ENCODE data around the gene EHMT1.
"Not testable (repeated sequence)": the region's sequence is repeated elsewhere in the genome, so short reads cannot be mapped to it uniquely, and the experiment has no call there.

EHMT1 gene

DNA sequence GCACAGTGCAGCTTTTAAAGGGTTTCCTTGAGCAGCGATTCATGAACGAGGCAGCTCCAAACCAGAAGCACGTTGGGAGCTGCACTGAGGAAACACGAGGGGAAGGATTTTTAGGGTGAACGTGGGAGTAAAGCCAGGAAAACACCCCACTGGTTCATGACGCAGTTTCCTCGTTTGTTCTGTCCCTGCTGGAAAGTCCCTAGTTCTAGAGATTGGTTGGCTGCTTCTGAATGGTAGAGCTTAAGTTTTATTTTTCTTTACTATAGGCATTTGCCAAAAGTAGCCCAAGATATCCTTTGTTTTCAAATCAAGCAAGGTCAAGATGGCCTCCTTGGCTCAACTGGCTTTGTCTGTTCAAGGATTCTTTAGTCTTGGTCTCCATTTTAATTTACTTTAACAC is 142.2 kb downstream of the EHMT1 start:
- no peak for DNase-seq (ENCODE audit: low read depth in 2 of 2)

DNA sequence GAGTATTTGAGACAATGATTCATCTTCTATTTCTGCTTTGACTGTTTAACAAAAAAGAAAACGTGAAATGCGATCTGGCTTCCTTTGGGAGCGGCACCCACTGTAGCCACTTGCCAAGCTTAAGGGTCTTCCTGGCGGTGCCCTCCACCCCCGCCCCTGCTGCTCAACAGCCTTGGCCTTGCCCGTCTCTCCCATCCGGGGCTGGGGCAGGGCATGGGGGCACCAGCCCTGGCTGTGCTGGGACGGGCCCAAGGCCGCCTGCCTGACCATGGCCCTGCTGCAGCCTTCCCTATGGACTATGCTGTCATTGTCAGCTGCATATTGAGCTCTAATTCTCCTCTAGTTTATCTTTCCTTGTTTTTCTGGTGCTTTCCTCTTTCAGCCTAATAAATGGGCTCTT is 143.0 kb downstream of the EHMT1 start:
- no peak for DNase-seq (ENCODE audit: low read depth in 2 of 2)

DNA sequence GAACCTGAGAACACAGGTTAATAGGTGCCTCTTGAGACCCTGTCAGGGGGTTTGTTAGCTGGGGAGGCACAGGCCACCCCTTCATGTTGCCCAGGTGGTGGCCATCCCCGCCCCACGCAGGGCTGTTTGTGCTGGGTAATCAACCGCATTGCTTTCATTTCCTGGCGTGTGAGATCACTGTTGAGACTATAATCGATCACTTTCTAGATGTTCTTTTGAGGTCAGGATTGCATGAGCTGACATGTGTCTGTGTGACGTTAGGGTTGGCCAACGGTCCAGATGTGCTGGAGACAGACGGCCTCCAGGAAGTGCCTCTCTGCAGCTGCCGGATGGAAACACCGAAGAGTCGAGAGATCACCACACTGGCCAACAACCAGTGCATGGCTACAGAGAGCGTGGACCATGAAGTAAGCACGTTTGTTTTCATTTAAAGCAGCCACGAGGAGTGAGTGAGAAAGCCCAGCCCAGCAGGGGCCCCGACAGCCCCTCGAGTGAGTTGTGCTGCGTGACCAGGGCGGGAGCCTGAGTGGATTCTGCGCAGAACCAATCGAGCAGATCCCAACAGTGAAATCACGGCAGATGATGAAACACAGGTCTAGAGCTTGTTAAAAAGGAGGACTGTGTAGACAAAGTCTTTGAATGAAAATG is 143.7 kb downstream of the EHMT1 start:
- no peak for DNase-seq (ENCODE audit: low read depth in 2 of 2)

DNA sequence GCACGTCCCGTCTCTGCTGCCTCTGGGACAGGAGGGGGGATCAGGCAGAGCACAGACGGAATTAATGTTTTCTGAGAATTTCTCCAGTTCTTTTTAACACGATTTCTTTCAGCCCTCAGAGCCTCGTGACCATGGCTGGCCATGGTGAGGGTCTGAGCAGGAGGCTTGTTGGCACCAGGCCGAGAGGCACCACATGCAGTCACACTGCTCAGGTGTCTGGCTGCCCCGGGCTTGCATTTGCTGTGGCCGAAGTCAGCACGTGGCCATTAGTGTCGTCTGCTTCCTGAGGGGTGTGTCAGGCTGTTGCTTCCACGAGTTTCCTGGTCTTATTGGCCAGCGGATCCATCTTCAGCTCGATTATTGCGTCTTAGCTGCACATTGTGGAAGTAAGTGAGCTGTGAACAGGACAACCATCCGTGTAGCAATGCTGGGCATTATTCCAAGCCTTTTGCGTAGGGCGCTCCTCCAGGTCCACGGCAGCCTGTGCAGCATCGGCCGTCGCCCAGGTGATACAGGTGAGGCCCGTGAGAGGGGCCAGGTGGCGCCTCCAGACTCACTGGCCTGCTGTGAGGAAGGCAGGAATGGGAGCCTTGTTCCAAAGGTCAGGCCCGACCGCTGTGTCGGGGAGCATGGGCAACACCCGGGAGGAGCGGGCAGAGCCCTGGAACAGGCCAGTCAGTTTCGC is 144.6 kb downstream of the EHMT1 start:
- no peak for DNase-seq (ENCODE audit: low read depth in 2 of 2)

DNA sequence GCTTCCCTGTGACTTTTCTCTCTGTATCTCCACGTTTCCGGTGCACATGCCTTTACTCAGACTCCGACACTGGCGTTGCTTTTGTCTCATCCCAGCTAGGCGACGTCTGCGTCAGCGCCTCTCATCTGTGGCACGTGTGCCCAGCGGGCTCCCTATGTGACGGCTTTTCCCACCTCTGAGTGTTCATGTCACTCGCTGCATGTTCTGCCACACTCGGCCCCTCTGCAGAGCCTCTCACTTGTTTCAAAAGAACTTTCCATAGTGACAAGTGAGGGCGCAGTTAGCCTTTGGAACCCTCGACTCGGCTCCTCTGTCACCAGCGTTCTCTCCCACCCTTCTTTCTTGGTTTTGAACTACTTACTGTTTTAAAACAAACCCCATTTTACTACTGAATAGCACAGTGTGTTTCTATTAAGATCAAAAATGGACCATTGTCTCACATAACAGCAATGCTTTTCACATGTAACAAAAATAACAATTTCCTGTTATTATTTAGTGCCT is 145.4 kb downstream of the EHMT1 start:
- no peak for DNase-seq (ENCODE audit: low read depth in 2 of 2)

DNA sequence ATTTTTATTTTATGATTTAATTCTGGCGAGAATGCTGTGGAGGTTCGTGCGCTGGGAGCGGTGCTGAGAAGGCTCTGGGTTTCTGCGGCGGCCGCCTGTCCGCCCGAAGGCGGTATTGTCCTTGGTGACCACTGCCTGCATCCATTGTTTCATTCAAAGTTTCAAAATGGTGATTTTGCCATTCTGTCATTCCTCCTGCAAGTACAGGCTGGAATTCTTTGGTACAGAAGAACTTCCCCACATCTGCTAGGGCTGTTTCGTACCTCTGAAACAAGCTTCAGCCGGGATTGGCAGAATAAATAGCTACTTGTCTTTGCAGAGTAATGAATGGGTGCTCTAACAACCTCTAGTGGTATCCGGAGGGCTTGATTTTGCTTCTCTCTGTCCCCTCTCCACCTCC is 146.2 kb downstream of the EHMT1 start:
- DNase-seq (ENCODE audit: low read depth in 2 of 2), result no peak

DNA sequence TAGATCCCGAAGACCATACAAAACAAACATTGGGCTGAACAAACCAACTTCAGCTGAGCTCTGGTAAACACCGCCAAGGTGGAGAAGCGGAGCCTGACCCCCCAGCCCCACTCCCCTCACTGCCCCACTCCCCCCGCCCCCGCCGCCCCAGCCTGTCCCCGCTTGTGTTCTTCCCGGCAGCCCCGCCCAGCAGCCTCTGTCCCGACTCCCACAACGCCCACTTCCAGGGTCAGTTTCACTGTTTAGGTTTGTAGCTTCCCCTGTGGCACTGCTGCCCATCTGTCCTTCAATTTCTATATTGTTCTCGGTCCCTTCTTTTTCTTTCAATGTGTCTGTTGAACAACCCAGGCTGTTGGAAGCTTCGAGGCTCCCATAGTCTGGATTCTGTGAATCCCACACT is 146.7 kb downstream of the EHMT1 start:
- DNase-seq (ENCODE audit: low read depth in 2 of 2), result no peak

DNA sequence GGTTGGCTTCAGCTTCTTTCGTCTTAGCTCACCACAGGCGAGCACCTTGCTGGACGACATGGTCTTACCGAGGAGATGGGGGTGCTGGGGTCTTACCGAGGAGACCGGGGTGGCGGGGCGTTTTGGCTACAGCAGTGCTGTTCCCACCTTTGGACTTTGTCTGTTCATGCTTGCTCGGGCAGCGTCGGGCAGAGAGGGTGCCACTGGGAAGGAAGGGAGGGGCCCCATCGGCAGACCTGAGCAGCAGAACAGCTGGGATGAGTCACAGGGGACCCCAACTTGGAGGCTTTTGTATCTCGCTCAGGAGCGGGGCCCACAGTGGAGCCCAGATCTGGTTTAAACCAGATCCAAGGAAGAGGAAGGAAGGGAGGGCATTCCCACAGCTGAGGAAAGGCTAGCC is 152.8 kb downstream of the EHMT1 start:
- no peak for DNase-seq (ENCODE audit: low read depth in 2 of 2)

DNA sequence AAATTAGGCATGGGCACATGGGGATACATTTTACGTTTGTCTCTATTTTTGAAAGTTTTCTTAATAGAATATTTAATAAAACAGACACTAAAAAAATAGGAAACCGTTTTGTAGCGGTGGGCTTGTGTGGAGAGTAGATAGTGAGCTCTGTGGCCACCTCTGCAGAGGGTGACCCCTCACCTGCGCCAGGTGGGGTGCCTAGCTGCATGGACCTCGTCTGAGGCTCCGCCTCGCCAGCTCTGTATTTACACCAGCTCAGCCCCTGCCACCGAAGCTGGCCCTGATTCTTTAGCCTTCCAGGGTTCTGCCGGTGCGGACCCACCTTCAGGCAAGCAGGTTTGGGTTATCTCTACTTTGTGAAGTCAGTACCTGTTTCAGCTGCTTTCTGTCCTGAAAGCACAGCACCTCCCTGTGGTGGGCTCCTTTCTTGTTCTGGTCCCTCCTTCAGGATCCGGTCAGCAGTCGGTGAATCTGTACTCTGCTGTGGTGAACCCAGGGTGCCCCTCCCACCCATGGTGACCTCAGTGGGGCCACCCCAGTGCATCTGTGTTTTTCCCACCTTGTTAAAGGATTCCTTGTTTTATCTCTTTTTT is 153.6 kb downstream of the EHMT1 start:
- DNase-seq (ENCODE audit: low read depth in 2 of 2), result no peak

DNA sequence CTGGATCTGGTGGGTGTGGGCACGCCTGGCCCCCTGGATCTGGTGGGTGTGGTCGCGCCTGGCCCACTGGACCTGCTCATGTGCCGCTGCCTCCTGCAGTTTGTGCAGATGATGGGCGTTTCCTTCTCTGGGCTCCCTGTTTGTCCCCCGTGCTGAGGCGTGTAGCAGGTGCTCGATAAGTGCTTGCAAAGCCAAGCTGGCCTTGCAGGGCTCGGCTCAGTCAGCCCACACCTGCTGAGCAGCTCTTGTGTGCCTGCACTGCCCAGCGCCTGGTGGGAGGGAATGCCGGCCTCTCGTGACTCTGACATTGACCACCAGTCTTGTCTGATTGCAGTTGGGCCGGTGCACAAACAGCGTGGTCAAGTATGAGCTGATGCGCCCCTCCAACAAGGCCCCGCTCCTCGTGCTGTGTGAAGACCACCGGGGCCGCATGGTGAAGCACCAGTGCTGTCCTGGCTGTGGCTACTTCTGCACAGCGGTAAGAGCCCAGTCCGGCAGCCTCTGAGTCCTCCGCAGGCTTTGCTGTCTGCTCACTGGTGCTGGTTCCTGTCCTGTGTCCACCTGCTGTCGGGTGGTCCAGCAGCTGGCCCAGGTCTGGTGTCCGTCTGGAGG is 156.1 kb downstream of the EHMT1 start:
- no peak for DNase-seq (ENCODE audit: low read depth in 2 of 2)

DNA sequence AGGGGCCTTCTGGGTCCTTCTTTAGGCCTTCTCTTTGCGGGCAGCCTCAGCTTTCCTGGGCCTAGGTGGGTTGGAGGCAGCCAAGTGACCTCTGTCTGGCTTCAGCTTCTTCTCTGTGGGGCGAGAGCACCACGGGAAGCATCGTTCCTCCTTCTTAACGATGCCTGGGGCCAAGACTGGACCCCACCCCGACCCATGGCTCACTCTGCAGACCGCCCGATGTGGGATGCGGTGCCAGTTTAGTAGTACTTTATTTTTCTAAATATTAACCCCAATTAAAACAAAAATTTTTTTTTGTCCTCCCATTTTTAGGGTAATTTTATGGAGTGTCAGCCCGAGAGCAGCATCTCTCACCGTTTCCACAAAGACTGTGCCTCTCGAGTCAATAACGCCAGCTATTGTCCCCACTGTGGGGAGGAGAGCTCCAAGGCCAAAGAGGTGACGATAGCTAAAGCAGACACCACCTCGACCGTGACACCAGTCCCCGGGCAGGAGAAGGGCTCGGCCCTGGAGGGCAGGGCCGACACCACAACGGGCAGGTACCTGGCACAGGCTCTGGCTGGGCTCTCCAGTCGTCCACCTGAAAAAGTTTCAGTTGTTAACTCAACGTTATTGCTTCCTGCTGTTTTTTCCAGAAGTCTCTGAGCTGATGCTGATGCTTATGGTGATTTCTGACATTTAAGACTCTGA is 157.6 kb downstream of the EHMT1 start:
- DNase-seq (ENCODE audit: low read depth in 2 of 2), result no peak

DNA sequence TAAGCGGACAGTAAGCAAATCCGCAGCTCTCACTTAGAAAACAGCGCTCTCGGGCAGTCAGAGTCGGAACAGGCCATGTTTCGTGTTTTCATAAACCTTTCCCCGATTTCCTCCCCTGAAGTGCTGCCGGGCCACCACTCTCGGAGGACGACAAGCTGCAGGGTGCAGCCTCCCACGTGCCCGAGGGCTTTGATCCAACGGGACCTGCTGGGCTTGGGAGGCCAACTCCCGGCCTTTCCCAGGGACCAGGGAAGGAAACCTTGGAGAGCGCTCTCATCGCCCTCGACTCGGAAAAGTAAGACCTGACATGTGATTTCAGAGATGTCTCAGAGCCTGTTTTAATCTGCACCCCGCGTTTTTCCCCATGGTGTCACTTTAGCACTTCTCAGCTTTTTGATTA is 159.0 kb downstream of the EHMT1 start:
- no peak for DNase-seq (ENCODE audit: low read depth in 2 of 2)

DNA sequence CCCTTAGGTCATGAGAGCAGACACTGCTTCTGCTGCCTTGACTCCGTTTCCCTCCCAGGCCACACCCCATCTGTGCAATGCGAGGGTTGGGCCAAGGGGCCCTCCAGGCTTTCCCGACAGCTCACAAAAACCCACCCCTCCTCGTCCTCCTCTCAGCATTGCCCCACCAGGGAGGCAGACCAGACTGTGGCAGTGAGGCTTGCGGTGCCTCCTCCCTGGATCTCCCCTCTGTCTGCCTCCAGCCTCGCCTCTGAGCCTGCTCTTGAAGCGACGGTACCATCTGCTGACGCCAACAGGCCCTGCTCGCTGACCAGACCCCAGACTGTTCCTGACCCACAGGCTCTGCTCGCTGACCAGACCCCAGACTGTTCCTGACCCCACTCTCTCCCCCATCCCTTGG is 159.5 kb downstream of the EHMT1 start:
- no peak for DNase-seq (ENCODE audit: low read depth in 2 of 2)

DNA sequence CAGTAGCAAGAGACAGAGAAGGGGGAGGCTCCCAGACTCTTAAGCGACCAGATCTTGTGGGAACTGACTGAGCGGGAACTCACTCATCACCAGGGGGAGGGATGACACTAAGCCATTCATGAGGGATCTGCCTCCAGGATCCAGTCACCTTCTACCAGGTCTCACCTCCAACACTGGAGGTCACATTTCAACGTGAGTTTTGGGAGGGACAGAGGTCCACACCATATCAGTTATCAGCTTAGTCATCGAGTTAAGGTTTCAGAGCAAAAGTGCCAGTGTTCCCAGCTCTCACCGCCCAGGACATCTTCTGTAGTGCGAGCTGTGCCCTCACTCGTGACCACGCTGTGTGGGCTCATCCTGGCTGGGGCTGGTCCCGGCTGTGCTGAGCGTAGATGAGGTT is 160.1 kb downstream of the EHMT1 start:
- DNase-seq (ENCODE audit: low read depth in 2 of 2), result no peak

DNA sequence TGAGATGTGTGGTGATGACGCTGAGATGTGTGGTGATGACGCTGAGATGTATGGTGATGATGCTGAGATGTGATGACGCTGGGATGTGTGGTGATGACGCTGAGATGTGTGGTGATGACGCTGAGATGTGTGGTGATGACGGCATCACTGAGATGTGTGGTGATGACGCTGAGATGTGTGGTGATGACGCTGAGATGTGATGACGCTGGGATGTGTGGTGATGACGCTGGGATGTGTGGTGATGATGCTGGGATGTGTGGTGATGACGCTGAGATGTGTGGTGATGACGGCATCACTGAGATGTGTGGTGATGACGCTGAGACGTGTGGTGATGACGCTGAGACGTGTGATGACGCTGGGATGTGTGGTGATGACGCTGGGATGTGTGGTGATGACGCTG is 161.2 kb downstream of the EHMT1 start:
- DNase-seq (ENCODE audit: low read depth in 2 of 2), result not testable (repeated sequence)

DNA sequence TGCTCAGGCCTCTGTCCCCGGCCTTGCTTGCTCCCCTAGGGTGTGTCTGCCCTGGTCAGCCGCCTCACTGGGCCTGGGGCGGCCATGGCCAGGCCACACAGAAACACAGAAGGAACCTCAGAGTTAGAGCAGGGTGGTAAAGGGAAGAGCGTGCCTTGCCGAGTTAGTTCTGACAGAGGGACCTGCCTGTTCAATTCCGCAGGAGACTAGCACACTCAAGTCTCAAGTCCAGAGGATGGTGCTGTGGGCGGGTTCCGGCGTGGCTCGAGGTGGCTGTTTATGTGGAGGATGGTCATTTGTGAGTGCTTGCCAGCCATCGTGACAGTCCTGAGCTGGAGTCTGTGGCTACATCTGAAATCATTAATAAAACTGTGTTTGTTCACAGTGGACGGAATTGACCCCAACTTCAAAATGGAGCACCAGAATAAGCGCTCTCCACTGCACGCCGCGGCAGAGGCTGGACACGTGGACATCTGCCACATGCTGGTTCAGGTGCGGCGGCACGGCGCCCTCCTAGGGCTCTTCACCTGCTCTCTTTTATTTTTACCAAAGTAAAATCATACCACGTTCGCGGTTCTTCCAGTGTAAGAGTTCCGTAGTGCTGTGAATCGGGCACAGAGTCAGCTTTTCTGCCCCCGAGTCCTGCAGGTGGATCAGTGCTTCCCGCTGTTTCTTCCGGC is 163.2 kb downstream of the EHMT1 start:
- no peak for DNase-seq (ENCODE audit: low read depth in 2 of 2)

DNA sequence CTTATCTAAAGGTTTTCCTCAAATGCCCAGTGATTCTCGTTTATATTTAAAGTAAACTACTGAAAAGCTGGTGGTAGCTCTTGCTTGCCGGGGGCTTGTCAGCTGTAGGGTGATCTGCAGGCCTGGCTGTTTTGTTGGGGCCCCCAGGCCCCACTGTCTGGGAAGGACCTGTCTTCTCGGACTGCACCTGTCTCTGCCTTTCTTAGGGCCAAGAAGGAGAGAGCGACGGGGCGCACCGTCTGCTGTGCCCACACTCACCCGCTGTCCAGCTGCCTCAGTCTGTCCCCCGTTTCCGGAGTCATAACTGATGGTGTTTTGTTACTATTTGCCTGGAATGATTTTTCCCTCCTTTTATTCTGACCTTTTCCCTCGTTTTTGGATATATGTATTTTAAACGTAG is 164.7 kb downstream of the EHMT1 start:
- no peak for DNase-seq (ENCODE audit: low read depth in 2 of 2)

DNA sequence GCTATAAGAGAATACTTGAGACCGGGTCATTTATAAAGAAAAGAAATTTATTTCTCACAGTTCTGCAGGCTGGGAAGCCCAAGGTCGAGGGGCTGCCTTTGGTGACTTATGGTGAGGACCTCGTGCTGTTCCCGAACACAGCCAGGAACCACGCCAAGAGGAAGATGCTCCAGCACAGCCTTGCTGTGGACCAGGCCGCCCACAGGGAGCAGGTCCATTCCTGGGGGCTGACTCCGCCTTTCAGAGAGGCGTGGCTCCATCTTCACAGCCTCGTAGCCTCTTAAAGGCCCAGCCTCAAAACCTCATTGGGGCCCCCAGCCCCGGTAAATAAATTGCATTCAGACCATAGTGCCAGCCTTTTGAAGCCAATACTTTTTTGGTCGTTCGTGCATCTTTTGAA is 165.2 kb downstream of the EHMT1 start:
- DNase-seq (ENCODE audit: low read depth in 2 of 2), result no peak

DNA sequence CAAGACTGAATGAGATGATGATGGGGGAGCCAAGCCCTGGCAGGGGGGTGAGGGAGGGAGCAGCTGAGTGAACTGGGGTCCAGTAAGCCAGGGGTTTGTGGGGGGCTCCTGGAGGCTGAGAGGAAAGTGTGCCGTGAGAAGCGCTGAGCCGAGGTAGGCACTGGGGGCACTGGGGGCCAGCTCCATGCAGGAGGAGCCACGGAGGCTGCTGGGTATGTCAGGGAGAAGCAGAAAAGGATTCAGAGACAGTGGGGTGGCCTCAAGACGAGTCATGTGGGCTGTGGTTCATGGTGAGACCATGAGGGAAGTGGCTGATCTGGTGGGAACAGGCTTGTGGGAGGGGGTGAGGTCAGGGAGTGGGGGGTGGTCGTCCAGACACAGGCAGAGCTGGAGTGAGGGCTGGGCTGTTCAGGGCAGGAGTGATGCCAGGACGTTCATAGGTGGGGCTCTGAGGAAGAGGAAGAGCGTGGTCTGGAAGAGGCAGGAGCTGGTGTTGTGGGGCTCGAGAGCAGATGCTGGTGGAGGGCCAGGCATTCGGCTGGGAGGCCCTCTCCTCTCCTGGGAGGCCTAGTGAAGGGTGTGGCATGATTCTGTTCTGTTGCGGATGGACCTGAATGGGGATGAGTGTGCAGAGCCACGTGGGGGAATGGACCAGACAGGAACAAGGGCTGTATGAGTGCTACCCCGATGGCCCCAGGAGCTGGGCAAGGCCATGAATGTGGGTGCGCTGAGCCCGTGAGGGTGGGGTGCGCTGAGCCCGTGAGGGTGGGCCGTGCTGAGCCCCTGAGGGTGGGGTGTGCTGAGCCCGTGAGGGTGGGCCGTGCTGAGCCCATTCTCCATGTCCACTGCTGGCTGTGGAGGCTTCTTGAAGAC is 166.1 kb downstream of the EHMT1 start:
- DNase-seq (ENCODE audit: low read depth in 2 of 2), result no peak

DNA sequence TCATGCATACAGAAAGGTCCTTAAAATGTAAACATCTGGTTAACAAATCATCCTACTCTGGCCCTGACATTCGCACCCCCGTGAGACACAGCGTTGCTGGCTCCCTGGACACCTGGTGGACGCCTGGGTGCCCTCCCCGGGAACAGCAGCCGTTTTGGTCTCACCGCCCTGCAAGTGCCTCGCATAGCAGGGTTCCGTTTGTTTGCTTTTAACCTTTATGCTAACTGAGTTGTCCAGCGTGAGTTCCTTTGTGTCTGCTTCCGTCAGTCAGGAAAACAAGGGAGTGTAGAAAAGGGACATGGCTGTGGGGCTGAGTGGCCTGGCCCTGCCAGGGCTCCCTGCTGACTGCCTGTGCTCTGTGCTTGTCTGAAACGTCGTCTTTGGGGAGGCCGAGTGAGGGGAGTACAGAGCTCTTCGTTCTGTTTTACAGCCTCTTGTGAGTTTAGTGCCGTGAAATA is 166.9 kb downstream of the EHMT1 start:
- no peak for DNase-seq (ENCODE audit: low read depth in 2 of 2)

DNA sequence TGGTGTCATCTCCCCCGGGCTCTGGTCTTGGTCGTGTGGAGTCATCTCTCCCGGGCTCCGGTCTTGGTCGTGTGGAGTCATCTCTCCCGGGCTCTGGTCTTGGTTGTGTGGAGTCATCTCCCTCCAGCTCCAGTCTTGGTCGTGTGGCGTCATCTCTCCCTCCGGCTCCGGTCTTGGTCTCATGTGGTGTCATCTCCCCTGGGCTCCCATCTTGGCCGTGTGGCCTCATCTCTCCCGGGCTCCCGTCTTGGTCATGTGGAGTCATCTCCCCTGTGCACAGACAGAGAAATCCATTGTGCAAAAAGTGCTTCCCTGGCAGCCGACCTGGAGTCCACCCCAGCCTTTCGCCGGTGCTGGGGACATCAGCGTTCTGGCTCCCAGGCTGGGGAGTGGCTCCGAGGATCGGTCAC is 167.7 kb downstream of the EHMT1 start:
- DNase-seq (ENCODE audit: low read depth in 2 of 2), result no peak

Data from stimulated activated CD8-positive, alpha-beta memory T cell treated with anti-CD3 and anti-CD28 coated beads, Interleukin-2, amount 100 ng/mL, for 48 hours (primary cell).